NCI-H1417 (cell line): Measurements from ENCODE around the gene GFM1.

Experiments
- DNase-seq, 3 experiments: peaks; one replicate each; lab custom pipeline; 2025; lab: John Stamatoyannopoulos, UW

The GFM1 gene

GRCh38 chr3:158727206-158728060, 83.1 kb downstream of the GFM1 start:
- DNase-seq, result peak; percentile 20 to 74 (median 43)

DNA sequence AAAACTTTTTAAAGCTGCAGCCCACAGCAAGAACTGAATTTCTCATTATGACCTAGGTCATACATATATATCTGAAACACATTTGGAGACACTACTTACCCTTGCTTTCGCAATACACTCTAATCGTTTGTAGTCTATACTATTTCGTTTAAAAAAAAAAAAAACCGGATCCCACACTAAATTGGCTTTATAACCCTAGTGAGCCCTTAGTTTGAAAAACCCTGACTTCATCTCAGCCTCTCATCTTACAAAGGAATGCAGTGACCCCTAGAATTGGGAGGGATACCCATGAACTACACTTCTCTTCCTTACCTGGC, 83.7 kb downstream of the GFM1 start:
- DNase-seq, result no peak

DNA sequence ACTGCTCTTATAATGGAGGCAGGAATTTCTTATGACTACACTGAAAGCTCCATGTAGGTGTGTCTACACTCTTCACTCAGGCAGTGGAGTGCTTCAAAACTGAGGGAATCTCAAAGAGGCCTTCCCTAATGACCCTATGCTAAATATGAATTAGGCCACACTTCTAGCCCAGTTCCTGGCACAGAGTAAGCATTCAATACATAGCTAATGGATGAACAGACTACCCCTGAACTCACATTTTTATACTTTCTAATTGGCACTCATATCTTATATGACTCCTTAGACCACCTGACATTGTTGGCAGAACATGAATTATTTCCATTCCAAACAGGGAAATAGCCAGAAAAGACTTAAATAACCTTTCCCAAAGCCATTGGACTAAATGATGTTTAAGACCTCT, 84.5 kb downstream of the GFM1 start:
- DNase-seq, result no peak

- DNase-seq, result no peak
Measured at GRCh38 chr3:158731486-158731885, 87.2 kb downstream of the GFM1 start.

DNA sequence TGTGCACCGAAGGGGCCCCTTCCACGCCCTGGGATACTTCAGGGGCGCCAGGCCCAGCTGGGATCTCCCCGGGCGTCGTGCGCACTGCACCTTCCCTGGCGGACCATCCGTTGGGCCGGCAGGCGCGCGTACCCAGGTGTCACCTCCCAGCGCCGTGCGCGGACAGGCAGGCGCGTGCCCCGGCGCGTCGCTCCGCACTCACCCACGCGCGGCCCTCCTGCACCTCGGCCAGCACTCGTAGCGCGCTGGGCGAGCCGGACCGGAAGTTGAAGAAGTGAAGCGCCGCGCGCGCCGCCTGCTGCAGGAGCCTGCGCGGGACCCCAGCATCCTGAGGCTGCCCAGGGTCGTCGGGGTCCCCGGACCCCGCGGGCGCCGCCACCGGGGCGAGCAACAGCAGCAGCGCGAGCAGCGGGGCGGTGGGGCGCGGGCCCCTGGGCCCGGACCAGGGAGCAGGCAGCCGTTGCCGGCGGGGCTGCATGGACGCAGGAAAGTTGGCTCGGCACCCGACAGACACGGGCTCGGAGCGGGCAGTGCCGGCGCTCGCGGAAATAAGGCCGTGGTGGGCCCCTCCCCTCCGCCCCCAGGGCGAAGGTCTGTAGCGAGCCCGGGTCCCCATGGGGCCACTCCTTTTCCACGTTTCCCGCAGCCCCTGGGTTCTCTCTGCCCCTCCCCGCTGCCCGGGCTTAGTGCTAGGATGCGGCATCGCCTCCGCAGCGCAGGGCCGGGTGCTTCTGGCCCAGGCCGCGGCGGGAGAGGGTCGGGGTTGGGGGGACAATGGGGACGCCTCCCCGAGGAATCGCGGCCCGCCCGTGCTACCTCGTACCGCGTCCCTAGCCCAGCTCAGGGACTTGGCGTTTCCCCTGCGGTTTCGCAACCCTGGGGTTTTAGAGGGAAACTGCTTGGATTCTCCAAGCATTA, 87.9 kb downstream of the GFM1 start, which contains the start of gene RARRES1:
Gene RARRES1 (minus strand): TSS at position 520 of the 918 bp plus-strand sequence. CDS start 42 bp downstream, at position 478.
- DNase-seq, result no peak

DNA sequence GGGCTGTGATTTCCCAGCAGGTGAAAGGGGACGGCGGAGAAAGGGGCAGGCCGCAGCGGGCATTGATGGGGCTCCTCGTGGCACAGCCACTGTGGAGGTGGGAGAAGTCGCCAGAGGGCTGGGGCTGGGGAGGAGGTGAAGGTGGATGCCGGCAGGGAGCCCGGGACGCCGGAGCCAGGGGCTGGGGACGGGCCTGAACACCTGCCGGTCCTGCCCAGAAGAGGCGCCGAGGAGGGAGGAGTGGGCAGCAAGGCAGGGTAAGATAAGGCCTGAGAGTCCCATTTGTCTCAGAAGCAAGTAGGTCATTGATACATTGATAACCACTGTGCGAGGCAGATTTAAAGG, 88.5 kb downstream of the GFM1 start:
- DNase-seq, result no peak

DNA sequence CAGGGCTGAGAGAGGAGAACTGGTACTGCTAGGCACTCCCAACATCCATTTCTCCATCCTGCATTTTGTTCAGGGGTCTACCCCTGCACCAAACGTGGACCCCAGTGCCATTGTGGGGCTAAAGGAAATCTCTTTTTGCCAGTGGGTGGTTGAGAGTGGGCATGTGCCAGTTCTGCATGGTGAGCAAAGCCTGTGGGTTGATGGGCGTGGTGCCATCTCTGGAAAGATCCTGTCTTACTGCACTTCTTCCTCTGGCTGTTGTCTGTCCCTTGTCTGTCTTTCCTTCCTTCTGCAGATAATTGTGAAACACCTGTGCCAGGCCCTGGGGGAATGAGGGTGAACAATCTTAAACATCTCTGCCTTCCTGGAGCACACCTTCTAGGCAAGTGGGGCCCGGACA, 89.3 kb downstream of the GFM1 start:
- DNase-seq, result no peak

- DNase-seq, result no peak
Measured at GRCh38 chr3:158735296-158736033, 91.1 kb downstream of the GFM1 start.

DNA sequence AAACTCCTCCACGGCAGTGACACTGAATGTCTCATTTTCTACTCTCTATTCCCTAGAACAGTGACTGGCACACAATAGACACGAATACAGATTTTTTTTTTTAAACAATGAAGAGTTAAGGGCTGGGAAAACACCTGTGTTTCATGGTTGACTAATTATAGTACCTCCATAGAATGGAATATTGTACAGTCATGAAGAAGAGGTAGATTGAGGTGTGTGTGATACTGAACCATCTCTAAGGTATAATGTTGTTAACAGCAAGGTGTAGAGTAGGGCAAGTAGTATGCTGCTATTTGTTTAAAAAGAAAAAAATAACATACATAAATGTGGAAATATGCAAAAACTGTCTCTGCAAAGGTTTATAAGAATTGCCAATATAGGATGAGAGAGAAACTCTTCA, 93.1 kb downstream of the GFM1 start:
- no peak for DNase-seq

DNA sequence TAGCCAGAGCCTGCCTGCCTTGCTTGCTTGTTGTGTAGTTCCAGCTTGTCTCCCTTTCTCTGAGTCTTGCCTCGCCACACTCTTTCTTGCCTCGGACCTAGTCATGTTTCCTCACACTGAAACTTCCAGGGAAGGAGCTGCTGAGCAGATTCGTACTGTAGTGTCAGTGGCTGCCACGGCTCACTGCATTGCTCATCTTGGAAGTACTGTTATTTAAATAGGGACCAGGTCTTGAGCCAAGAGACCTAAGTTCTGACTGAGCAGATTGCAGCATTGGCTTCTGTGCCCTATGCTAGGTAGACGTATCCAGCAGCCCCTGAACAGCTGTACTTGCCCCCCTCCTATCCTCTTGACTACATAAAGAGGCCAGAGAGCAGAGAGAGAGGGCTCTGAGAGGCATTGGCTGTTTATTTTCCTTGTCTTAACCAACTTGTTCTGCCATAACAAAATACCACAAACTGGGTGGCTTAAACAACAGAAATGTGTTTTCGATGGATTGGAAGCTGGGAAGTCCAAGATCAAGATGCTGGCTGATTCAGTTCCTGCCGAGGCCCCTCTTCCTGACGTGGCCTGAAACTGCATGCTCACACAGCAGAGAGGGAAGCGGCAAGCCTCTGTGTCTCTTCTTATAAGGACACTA, 93.8 kb downstream of the GFM1 start:
- DNase-seq, result no peak

GRCh38 chr3:158738653-158739052, 94.3 kb downstream of the GFM1 start:
- DNase-seq, result no peak

GRCh38 chr3:158739078-158739477, 94.8 kb downstream of the GFM1 start:
- no peak for DNase-seq

DNA sequence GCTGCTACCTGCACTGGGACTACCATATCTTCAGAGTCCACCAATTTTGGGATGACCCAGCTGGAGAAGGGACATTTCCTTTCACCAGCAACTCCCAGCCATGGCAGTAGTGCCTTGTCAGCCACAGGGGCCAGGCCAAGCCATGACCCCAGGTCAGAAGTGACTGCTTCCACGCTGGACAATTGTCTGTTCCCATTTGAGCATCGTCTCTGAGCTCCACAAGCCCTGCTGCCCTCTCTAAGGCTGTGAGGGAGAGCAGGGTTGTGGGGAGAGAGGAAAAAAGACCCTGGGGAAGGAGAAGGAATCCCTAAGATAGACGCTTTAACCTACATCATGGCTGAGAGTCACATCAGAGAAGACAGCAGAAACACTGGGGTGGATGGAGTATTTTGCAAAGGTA, 95.3 kb downstream of the GFM1 start:
- no peak for DNase-seq
